GM10248 (cell line): ENCODE data around the gene RGN.

ENCODE experiments used
- CTCF ChIA-PET: fragments of 300-600 bp; sonication (Branson Sonifier 250); formaldehyde crosslinking; extraction: SDS; loops from one replicate; lab custom pipeline; 2021; ENCODE audit warnings: antibody characterized with exemption; lab: Yijun Ruan, JAX
- POLR2A ChIA-PET: fragments of 350-650 bp; sonication (Branson Sonifier 250); formaldehyde crosslinking; extraction: SDS; loops from one replicate; lab custom pipeline; 2020; ENCODE audit warnings: antibody characterized with exemption; lab: Yijun Ruan, JAX
- DNase-seq: peaks from one replicate; pipeline ENCODE4 v3.0.0; 2012; ENCODE audit errors: extremely low spot score
- CTCF ChIP-seq: IDR thresholded peaks from 2 replicates; pipeline ENCODE4 v1.5.1; 2012; ENCODE audit warnings: mild to moderate bottlenecking, low read depth; ENCODE audit errors: extremely low read depth, missing control alignments, control extremely low read depth

RGN gene

GRCh38 chrX:47063179-47063578, 15.1 kb upstream of the RGN start:
- no peak for TF ChIP-seq CTCF
- POLR2A ChIA-PET, result no interaction called here
- no peak for DNase-seq
- CTCF ChIA-PET, result interaction anchor here (0.9 kb wide), 1 partner anchor 9 kb away, joined by 3 read pairs; no protein-coding TSS in a partner anchor

GRCh38 chrX:47068214-47068613, 10.0 kb upstream of the RGN start:
- no peak for TF ChIP-seq CTCF
- ChIA-PET CTCF (no interaction called here), POLR2A (no interaction called here)
- no peak for DNase-seq

- ChIA-PET CTCF (no interaction called here), POLR2A (no interaction called here)
- DNase-seq, result no peak
- TF ChIP-seq CTCF, result no peak
These were observed 9.5 kb upstream of the RGN start for GRCh38 chrX:47068720-47069119.

GRCh38 chrX:47080215-47080914, 2.1 kb downstream of the RGN start:
- CTCF ChIA-PET, result interaction anchor here (0.8 kb wide), 1 partner anchor 13 kb away, joined by 5 read pairs; no protein-coding TSS in a partner anchor
- POLR2A ChIA-PET, result no interaction called here
- TF ChIP-seq CTCF, result no peak
- DNase-seq, result no peak

GRCh38 chrX:47080915-47081236, 2.6 kb downstream of the RGN start:
- DNase-seq, result no peak
- ChIA-PET CTCF (interaction anchor here (0.8 kb wide), 1 partner anchor 13 kb away, joined by 5 read pairs; no protein-coding TSS in a partner anchor), POLR2A (no interaction called here)
- TF ChIP-seq CTCF, result no peak

- TF ChIP-seq CTCF, result no peak
- ChIA-PET POLR2A (no interaction called here), CTCF (interaction anchor here (0.8 to 1.6 kb wide), 3 partner anchors 32 to 294 kb away, joined by 3 read pairs; no protein-coding TSS in a partner anchor)
- DNase-seq, result no peak
These were observed 13.0 kb downstream of the RGN start for GRCh38 chrX:47091149-47091775.
